ENCODE results near the gene NHSL1.

GRCh38 chr6:138510093-138510492 lies 10.8 kb upstream of the NHSL1 start:
- TF ChIP-seq POLR2A (IDR thresholded peaks at IDR 0.05) (no peak), CTCF (IDR thresholded peaks at IDR 0.05) (no peak), POLR2AphosphoS5 (IDR thresholded peaks at IDR 0.05) (no peak)

Data from prostate gland (tissue), 2 donors.